DMS153 treated with DMSO at 0.1 percent for 48 hours (cell line): ENCODE results near the gene VDR.

ENCODE experiments used
- DNase-seq: peaks from one replicate; lab custom pipeline; 2025; ENCODE audit not compliant: unreplicated experiment; lab: John Stamatoyannopoulos, UW

The VDR gene

GRCh38 chr12:47833591-47834012, 71.2 kb downstream of the VDR start:
- no peak for DNase-seq

GRCh38 chr12:47832263-47832933, 72.4 kb downstream of the VDR start:
- DNase-seq, result no peak

GRCh38 chr12:47829584-47829983, 75.2 kb downstream of the VDR start:
- no peak for DNase-seq

DNA sequence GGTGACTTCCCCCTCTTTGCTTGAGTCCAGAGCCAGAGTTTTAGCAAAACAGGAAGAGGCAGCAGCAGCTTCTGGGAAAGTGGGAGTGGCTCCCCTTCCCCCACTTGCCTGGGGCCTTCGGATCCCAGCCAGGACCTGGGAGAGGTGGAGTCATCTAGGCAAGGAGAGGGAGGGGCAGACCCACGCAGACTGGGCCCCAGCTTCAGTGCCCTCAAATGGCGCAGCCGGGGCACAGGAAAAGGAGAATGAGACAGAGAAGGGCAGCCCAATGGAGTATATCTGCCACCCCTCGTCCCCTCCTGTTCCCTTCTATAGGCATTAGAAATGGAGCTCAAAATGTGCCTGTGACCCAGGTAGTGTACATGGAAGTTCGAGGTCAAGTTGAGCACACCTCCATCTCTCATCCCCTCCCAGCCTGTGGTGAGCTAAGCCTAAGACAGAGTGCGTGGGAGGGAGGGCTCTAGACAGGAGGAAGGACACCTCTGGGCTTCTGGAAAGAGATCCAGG, 75.8 kb downstream of the VDR start:
- DNase-seq, result no peak

DNA sequence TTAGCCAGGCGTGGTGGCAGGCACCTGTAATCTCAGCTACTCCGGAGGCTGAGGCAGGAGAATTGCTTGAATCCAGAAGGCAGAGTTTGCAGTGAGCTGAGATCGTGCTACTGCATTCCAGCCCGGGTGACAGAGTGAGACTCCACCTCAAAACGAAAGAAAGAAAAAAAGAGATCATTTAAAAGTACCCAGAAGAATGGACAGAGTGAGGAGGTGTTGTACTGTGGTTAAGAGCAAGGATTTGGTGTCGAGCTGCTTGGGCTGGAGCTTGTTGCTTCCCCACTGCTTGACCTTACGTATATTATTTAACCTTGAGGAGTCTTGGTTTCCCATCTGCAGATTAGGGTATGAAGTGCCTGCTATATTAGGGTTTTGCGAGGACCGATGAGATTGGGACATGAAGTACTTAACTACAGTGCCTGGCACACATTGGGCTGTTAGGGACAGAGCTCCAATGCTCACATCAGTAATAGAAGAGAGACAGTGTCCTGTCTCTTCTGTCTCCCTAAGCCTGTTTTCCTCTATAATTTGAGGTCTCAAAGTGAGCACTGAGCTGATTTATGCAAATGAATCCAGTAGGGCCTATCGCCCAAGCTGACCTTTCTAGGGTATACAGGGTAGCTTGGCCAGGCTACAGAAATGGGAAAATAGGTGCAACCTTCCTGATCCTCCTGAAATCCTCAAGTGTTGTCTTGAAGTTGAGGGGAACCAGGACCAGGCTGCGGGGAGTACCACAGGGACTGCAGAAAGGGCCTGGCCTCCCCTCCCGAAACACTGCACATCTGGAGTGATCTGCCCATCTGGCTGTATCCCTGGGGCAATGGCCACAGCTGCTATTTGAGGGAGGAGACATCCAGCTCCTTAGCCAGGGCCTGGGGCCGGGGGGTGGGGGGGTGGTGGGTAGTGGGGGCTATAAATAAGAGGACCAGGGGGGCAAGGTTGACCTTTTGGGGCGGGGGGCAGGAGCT, 76.5 kb downstream of the VDR start:
- DNase-seq, result no peak

GRCh38 chr12:47825173-47825639, 79.6 kb downstream of the VDR start:
- DNase-seq, result no peak

DNA sequence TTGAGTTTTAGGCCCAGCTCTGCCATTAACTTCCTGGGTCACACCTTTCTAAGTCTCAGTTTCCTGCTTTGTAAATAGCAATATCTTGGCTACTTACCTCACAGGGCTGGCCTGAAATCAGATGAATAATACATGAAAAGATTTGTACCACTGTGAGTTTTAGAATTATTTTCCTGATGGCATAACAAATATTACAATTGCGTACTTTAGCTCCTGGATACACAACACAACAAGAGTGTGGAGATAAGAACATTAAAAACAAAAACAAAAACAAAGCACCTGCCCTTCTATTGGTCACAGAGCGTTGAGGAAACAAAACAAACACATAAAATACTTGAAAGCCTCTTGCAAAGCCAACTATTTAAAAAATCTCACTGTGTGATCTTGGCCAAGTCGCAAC, 80.2 kb downstream of the VDR start:
- no peak for DNase-seq

DNA sequence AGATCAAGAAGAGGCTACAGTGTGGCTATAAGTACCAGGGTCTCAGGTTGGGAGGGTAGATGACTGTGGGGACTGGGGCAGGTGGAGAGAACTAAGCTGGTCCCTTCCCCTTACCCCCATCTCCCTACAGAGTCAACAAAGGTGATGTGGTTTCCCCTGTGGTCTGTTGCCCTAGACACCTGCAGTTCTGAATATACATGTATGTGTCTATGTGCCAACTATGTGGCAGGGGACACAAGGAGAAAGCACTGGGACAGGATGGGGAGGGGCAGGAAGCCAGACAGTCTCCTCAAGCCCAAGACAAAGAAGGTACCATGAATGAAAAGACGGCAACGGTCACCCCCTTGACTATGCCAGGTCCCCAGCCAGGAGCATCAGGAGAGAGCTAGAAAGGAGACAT, 80.6 kb downstream of the VDR start:
- no peak for DNase-seq

DNA sequence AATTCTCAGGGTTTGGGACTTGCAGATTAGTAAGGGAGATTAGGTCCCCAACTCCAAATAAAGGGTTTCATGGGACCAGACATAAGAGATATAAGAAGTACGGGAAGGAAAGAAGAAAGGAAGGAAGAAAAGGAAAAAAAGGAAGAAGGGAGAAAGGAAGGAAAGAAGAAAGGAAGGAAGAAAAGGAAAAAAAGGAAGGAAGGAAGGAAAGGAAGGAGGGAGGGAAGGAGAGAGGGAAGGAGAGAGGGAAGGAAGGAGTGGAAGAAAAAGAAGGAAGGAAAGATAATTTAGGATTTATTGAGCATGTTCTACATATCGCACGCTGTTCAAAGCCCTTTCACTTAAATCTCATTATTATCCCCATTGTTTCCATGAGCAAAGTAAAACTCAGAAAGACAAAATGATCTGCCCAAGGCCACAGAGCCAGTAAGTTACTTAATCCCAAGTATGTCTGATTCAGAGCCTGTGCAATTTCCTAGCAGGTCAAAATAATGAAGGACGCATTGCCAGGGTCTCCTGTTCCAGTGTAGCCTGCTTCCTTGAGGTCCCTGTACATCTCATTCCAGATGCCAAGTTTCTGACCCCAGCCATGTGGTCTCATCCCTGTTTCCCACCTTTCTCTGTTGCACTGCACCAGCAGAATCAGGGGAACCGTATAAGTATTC, 81.2 kb downstream of the VDR start:
- DNase-seq, result no peak

DNA sequence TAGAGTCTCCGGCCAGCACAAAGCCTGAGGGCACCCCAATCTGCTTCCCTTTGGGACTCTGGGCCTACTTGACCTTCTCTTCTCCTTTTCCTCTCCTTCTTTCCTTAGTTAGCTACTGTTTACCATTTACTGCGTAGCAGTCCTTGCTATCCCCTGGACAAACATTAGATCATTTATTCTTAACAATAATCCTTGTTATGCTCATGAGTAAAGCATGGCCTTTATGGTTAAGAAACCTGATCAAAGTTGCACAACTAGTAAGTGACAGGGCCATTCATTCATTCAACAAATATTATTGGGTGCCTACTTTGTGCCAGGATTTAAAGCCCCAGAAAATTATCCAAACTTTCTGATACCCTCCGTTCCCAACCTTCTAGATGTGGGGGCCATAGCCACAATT, 81.9 kb downstream of the VDR start:
- DNase-seq, result no peak

GRCh38 chr12:47822401-47822800, 82.4 kb downstream of the VDR start:
- DNase-seq, result no peak

GRCh38 chr12:47821346-47821706, 83.5 kb downstream of the VDR start:
- no peak for DNase-seq

GRCh38 chr12:47820631-47821345, 84.0 kb downstream of the VDR start:
- no peak for DNase-seq

- no peak for DNase-seq
These were observed 84.7 kb downstream of the VDR start, which contains the start of gene HDAC7 for GRCh38 chr12:47819896-47820630. Gene HDAC7, minus strand, starts transcription at chr12:47819903. Its CDS starts 118 bp downstream, at chr12:47819785.

DNA sequence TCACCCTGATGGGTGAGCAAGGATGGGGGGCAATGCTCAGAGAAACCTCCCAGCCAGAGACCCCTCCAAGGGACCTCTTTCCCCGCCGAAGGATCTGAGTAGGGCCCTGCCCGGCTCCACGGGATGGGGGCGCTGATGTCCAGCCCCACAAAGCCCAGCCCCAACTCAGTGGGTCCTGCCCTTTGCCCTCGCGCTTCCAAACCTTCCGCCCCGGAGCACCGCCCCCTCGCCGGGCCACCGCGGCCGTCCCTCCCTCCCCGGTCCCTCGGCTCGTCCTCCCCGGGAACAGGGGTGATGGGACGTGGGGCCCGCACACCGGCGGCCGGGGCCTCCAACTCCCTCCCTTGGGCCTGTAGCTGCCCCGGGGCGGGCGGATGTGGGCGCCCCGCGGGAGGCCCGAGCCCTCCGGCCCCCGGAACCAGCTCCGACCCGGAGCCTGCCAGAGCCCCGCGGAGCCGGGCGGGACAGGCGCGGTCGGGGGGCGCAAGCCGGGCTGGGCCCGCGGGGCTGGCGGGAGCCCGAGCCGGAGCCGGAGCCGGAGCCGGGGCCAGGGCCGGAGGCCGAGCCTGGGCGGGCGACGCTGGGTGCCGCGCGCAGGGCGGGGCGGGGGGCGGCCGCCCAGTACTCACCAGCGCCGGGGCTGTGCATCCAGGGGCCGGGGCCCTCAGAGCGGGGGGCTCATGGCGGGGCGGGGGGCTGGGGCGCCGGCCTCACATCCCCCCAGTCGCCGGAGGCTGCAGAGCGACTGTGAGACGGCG, 85.5 kb downstream of the VDR start:
- DNase-seq, result no peak

DNA sequence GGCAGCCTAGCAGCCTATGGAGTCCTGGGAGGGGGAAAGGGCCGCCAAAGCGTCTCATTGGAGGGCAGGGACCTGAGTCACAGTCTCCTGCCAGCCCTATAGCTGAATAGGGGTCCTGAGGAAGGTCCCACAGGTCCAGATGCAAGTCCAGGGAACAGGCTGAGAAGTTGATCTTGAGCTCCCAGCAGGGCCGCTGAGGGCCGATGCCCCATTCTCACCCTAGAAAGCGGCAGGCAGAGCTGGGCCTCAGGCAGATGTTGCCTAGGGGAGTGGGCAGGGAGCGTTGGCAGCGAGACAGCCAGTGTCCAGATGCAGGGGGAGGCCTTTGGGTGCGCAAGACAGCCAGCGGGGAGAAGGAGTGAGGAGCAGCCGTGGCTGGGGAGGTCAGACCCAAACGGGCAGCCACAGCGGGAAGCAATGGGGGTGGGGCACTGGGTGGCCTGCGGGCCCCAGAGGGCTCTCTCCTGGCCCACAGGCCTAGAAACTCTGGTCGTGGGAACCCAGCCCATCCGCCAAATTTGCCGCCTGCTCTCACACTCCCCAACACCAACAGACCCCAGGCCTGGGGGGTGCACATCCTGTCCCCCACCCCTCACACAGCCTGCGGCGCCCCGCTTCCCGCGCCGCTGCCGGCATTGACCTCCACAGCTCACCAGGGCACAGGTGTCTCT, 86.2 kb downstream of the VDR start:
- DNase-seq, result no peak

GRCh38 chr12:47818007-47818376, 86.8 kb downstream of the VDR start:
- DNase-seq, result no peak

GRCh38 chr12:47817272-47818006, 87.4 kb downstream of the VDR start:
- DNase-seq, result no peak
